ENCODE measurements around the gene NDUFC2.
"Not testable (repeated sequence)": the region's sequence is repeated elsewhere in the genome, so short reads cannot be mapped to it uniquely, and the experiment has no call there.

The NDUFC2 gene

GRCh38 chr11:78030429-78031325, 49.0 kb downstream of the NDUFC2 start:
- no peak for DNase-seq (ENCODE audit: low read depth, low spot score)

- not testable (repeated sequence) for DNase-seq (ENCODE audit: low read depth, low spot score)
Measured at GRCh38 chr11:78028423-78028822, 51.2 kb downstream of the NDUFC2 start.

- DNase-seq (ENCODE audit: low read depth, low spot score), result no peak
Measured at GRCh38 chr11:78027759-78028158, 51.9 kb downstream of the NDUFC2 start.

- no peak for DNase-seq (ENCODE audit: low read depth, low spot score)
Measured at GRCh38 chr11:78025378-78025777, 54.3 kb downstream of the NDUFC2 start.

- no peak for DNase-seq (ENCODE audit: low read depth, low spot score)
Measured at GRCh38 chr11:78023426-78023825, 56.2 kb downstream of the NDUFC2 start.

DNA sequence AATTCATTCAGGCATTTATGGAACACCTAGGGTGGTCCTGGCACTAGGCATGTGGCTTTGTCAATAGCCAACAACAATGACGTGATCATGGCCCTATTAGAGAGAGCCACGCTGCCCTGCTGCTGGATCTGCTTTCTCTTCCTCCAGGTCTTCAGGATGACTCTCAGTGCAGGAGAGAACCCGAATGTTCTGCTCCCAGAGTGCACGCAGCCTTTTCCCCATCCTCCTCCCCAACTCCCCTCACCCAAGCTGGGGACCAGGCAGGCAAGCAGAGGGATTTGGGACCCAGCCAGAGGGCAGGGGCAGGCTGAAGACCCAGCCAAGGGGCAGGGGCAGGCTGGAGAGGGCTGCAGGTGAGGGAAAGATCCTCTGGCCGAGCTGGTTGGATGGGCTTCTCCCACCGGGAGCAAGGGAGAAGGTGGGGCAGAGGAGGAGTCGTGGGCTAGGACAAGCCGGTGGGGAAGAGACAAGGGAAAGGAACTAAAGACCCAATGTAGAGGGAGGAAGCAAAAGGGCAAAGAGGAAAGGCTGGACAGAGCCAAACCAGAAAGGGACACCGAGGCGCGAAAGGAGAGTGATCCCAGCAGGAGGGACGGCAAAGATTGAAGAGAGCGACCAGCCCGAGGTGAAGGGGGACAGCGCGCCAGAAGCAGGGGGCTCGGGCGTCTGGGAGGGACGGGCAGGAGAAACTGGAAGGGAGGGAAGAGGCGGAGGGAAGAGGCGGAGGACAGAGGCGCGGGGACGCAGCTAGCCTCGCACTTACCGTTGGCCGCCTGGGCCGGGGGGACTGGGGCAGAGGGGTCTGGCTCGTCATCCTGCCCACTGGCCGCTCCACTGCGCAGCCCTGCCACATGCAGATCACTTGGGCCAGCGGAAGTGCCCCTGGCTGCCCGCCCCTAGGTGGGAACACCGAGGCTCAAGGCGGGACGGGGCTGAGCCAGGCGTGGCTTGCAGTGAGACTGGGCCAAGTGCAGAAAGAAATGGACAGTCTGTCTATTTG, 57.0 kb downstream of the NDUFC2 start, which contains the start of gene KCTD14:
Gene KCTD14, minus strand, starts transcription at position 880 of the 1,000 bp plus-strand sequence. Its CDS starts 27 bp downstream, at position 853.
- no peak for DNase-seq (ENCODE audit: low read depth, low spot score)

GRCh38 chr11:78021611-78022010, 58.1 kb downstream of the NDUFC2 start:
- no peak for DNase-seq (ENCODE audit: low read depth, low spot score)

DNA sequence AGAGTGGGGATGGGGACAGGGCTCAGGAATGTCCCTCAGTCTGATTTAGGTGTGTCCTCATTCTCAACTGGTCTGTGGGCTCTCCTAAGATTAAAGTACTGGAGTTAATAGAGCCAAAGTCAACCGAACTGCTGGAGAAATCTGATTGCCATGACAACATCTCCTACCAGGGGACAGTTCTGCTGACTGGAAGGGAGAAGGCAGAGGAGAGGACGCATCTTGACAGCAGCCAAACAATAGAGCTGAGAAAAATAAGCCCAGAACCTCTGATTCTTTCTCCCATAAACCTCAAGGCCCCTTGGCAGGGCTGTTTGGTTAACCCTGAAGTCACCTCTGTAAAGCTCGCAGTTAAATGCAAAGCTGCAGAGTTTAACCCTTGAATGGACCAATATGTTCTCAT, 59.4 kb downstream of the NDUFC2 start:
- DNase-seq (ENCODE audit: low read depth, low spot score), result no peak

GRCh38 chr11:78019808-78020207, 59.9 kb downstream of the NDUFC2 start:
- no peak for DNase-seq (ENCODE audit: low read depth, low spot score)

All from iPS DF 19.7 (cell line).